Vagina (tissue), 2 donors: ENCODE results near the gene DNASE1L2.

Experiments used
- CTCF ChIP-seq, 3 experiments: fragments of 450-650 bp in 2 of 3; fragments of 200-600 bp in 1 of 3; sonication (generic) in 1 of 3; IDR thresholded peaks; one replicate each; pipeline ENCODE4 v1.5.1; 2017 to 2019; ENCODE audit warnings: antibody characterized with exemption in 3 of 3, mild to moderate bottlenecking in 2 of 3, moderate library complexity in 2 of 3
- POLR2A ChIP-seq, 2 donors: fragments of 450-650 bp; IDR thresholded peaks; one replicate each; pipeline ENCODE4 v1.6.1; 2017; ENCODE audit warnings: antibody characterized with exemption in 2 of 2, mild to moderate bottlenecking in 2 of 2, moderate library complexity in 2 of 2
- POLR2AphosphoS5 ChIP-seq, 2 donors: sonication (generic); formaldehyde crosslinking; IDR thresholded peaks; one replicate each; pipeline ENCODE4 v1.9.0; 2017; ENCODE audit warnings: antibody characterized with exemption in 2 of 2, mild to moderate bottlenecking in 2 of 2, low read depth in 1 of 2; ENCODE audit not compliant: insufficient read depth in 1 of 2

GRCh38 chr16:2212362-2213324 is 23.6 kb upstream of the DNASE1L2 start:
- TF ChIP-seq POLR2A (IDR thresholded peaks at IDR 0.05) (no peak), CTCF (IDR thresholded peaks at IDR 0.05) (no peak), POLR2AphosphoS5 (IDR thresholded peaks at IDR 0.05; ENCODE audit: insufficient read depth in 1 of 2, low read depth in 1 of 2) (no peak)
